Activated T-helper 1 cell treated with anti-CD3 and anti-CD28 coated beads, Interleukin-12 subunit alpha, Interleukin-12 subunit beta, Interleukin-2, Interleukin-4 antibody, amounts not matched to agents 30 ng/mL and 10 ng/mL and 1 ng/mL, durations not matched to agents 14 hours and 24 hours and 36 hours (primary cell): ENCODE measurements around the gene LRP3. TPM values are rescaled to one million over a fixed set of nuclear protein-coding genes. Genes with fewer than 3 reads are reported as not detected.

Experiments used
- DNase-seq: peaks from one replicate; pipeline ENCODE4 v3.0.0; 2021; ENCODE audit warnings: low spot score
- H3K27ac Mint-ChIP-seq: one replicate; pipeline ENCODE4 v1.8.0; 2021; ENCODE audit warnings: mild to moderate bottlenecking, mixed read lengths
- H3K27me3 Mint-ChIP-seq: one replicate; pipeline ENCODE4 v1.8.0; 2022; ENCODE audit warnings: mild to moderate bottlenecking, moderate library complexity, mixed read lengths; ENCODE audit not compliant: insufficient read depth
- H3K36me3 Mint-ChIP-seq: one replicate; pipeline ENCODE4 v1.8.0; 2021; ENCODE audit warnings: low read depth, mixed read lengths
- H3K4me1 Mint-ChIP-seq: one replicate; pipeline ENCODE4 v1.8.0; 2021; ENCODE audit warnings: low read depth, mixed read lengths
- H3K4me3 Mint-ChIP-seq: one replicate; pipeline ENCODE4 v1.8.0; 2021; ENCODE audit warnings: mild to moderate bottlenecking, moderate library complexity, mixed read lengths
- H3K9me3 Mint-ChIP-seq: one replicate; pipeline ENCODE4 v1.8.0; 2021; ENCODE audit warnings: mixed read lengths
- intact Hi-C: fragments of 100-400 bp; cut with micrococcal nuclease; formaldehyde crosslinking; loops from one replicate; pipeline ENCODE4 v1.15.1; 2024
- total RNA-seq: library from RNA; stranded (reverse); gene quantifications from 2 replicates; pipeline ENCODE4 v1.2.3, GENCODE V29; 2022

Gene LRP3
- total RNA-seq, 1 donor from 2014 or later, result 0.13 TPM

- no peaks in the 10 kb centered on the region for H3K9me3 Mint-ChIP-seq
- H3K4me3 Mint-ChIP-seq, result no peak overlapping the region
- intact Hi-C loops, result no loop called here
- H3K27ac Mint-ChIP-seq, result no peak overlapping the region
- no peaks in the 10 kb centered on the region for H3K36me3 Mint-ChIP-seq
- H3K27me3 Mint-ChIP-seq, result no peaks in the 10 kb centered on the region
- no peaks in the 10 kb centered on the region for H3K4me1 Mint-ChIP-seq
- DNase-seq, result no peak
These were observed 57.5 kb downstream of the LRP3 start for GRCh38 chr19:33251526-33252090.

- H3K36me3 Mint-ChIP-seq, result no peaks in the 10 kb centered on the region
- H3K27me3 Mint-ChIP-seq, result no peaks in the 10 kb centered on the region
- H3K4me1 Mint-ChIP-seq, result no peaks in the 10 kb centered on the region
- no peak for DNase-seq
- H3K9me3 Mint-ChIP-seq, result no peaks in the 10 kb centered on the region
- no peak overlapping the region for H3K27ac Mint-ChIP-seq
- no peak overlapping the region for H3K4me3 Mint-ChIP-seq
- intact Hi-C loops, result no loop called here
These were observed 58.4 kb downstream of the LRP3 start for GRCh38 chr19:33252418-33252962.

GRCh38 chr19:33252971-33253370, 58.8 kb downstream of the LRP3 start:
- no peak overlapping the region for H3K27ac Mint-ChIP-seq
- H3K27me3 Mint-ChIP-seq, result no peaks in the 10 kb centered on the region
- intact Hi-C loops, result no loop called here
- DNase-seq, result no peak
- no peaks in the 10 kb centered on the region for H3K36me3 Mint-ChIP-seq
- no peaks in the 10 kb centered on the region for H3K4me1 Mint-ChIP-seq
- peaks cover 2% of the 10 kb centered on the region for H3K9me3 Mint-ChIP-seq
- H3K4me3 Mint-ChIP-seq, result no peak overlapping the region

DNA sequence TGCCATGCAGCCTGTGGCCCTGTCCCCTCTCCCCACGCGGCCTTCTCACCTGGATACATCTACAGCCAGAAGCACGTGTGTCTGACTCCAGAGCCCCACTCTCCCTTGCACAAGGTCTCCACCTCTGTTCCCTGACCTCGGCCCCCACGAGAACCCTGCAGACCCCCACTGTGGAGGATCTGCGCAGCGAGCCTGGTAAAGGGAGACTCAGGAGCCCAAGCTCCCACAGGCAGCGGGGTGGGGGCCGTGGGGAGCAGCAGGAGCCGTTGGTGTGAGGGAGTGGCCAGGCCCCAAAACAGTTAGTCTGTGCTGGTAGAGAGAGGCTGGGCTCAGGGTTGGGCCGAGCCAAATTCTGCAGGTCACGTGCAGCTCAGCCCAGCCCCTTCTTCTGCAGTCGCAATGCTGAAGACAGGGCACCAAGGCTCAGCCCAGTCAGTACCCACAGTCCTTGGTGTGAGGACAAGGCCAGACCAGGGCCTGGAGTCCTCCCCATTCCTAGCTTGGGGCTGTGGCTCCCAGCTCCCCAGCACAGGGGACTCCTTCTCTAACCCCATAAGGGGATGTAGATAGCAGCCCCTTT, 60.2 kb downstream of the LRP3 start:
- Mint-ChIP-seq H3K27me3 (no peaks in the 10 kb centered on the region), H3K27ac (no peak overlapping the region), H3K36me3 (no peaks in the 10 kb centered on the region), H3K4me1 (no peaks in the 10 kb centered on the region), H3K4me3 (no peak overlapping the region), H3K9me3 (peaks cover 4% of the 10 kb centered on the region)
- no peak for DNase-seq
- intact Hi-C loops, result no loop called here

DNA sequence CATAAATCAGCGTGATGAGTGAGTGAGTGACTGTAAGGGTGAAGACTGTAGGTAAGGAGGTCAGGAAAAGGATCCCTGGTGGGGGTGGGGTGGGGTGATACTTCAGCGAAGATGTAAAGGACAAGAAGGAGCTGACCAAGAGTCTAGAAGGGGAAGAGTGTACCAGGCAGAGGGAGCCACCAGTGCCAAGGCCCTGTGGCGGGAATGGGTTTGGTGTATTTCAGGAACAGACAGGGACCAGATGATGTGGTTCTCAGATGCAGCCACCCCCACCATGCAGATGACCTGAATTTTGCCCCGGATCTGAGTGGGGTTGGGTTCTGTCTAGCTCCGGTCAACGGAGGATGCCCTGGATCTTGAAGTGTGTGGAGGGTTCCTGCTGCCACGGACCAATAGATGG, 61.7 kb downstream of the LRP3 start:
- intact Hi-C loops, result no loop called here
- Mint-ChIP-seq H3K36me3 (no peaks in the 10 kb centered on the region), H3K4me3 (no peak overlapping the region)

DNA sequence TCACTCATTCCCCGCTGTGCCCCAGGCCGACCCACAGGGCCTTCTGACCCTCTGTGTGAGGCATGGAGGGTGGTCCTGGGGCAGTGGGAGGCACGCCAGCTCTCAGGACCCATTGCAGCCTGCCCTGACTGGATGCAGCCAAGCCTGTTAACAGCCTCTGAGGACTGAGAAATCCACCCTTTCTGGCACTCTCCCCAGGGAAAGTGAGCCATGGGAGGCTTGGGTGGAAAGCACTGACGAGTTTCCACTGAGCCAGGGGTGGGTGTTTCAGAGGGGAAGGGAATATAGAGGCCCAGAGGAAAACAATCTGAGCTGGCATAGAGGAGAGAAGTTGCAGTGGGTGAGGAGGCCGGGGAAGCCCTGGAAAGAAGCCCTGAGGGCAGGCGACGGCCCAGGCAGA, 62.1 kb downstream of the LRP3 start:
- Mint-ChIP-seq H3K27me3 (peaks cover 4% of the 10 kb centered on the region), H3K4me1 (no peaks in the 10 kb centered on the region), H3K27ac (no peak overlapping the region), H3K36me3 (no peaks in the 10 kb centered on the region), H3K9me3 (peaks cover 4% of the 10 kb centered on the region), H3K4me3 (no peak overlapping the region)
- intact Hi-C loops, result no loop called here
- DNase-seq, result no peak

More for the DNA sequence above, 61.7 kb downstream of the LRP3 start:
- peaks cover 1% of the 10 kb centered on the region for H3K27me3 Mint-ChIP-seq
- no peaks in the 10 kb centered on the region for H3K4me1 Mint-ChIP-seq
- peaks cover 4% of the 10 kb centered on the region for H3K9me3 Mint-ChIP-seq
- no peak for DNase-seq
- no peak overlapping the region for H3K27ac Mint-ChIP-seq

GRCh38 chr19:33257828-33258227, 63.7 kb downstream of the LRP3 start:
- intact Hi-C loops, result no loop called here
- H3K4me1 Mint-ChIP-seq, result no peaks in the 10 kb centered on the region
- peaks cover 4% of the 10 kb centered on the region for H3K27me3 Mint-ChIP-seq
- H3K9me3 Mint-ChIP-seq, result peaks cover 4% of the 10 kb centered on the region
- no peak overlapping the region for H3K4me3 Mint-ChIP-seq
- H3K36me3 Mint-ChIP-seq, result no peaks in the 10 kb centered on the region
- DNase-seq, result no peak
- no peak overlapping the region for H3K27ac Mint-ChIP-seq

Other genes starting within 250 kb of the LRP3 start
- gene CEP89, start 222.4 kb upstream of the LRP3 start, total RNA-seq, result 15.5 and 17.2 TPM in 2 replicates
- gene FAAP24, start 222.1 kb upstream of the LRP3 start, total RNA-seq, result 10.7 and 11.2 TPM in 2 replicates
- gene RHPN2, start 129.4 kb upstream of the LRP3 start, total RNA-seq, result 2.5 and 2.6 TPM in 2 replicates
- 11.1 and 13.5 TPM in 2 replicates for gene GPATCH1, start 113.1 kb upstream of the LRP3 start, total RNA-seq
- gene WDR88, start 62.2 kb upstream of the LRP3 start, total RNA-seq, result not detected in 2 replicates
- gene SLC7A10, start 31.5 kb downstream of the LRP3 start, total RNA-seq, result not detected in 2 replicates
- gene CEBPA, start 108.2 kb downstream of the LRP3 start, total RNA-seq, result 1.8 and 2.1 TPM in 2 replicates
- gene CEBPG, start 179.4 kb downstream of the LRP3 start, total RNA-seq, result 30.4 and 31.3 TPM in 2 replicates